ENCODE data around the gene SSTR3.

Gene SSTR3

DNA sequence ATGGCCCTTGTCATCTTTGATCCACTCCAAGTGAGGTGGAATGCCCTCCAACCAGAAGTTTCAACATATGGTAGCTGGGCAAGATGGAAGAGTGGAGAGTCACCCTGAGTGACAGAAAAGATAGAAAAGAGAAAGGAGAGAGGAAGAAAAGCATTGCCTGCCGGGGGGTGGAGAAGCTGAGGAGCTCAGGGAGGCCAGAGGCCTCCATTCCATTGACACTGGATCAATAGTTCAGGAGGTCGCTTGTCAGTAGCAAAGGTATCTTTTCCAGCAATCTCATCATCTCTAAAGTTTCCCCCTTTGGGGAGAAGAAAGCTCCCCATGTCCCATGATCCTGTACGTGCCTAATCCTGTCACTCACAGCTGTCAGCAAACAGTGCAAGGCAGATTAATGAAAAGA is 17.5 kb downstream of the SSTR3 start:
- in situ Hi-C loops (cut with HindIII; ENCODE audit: low sequenced_read_pairs) = no loop called here
- H3K4me3 ChIP-seq (ENCODE audit: low read depth, low read length) = no peak overlapping the region
- DNase-seq (ENCODE audit: low read depth) = no peak
- TF ChIP-seq, protein P1, sequence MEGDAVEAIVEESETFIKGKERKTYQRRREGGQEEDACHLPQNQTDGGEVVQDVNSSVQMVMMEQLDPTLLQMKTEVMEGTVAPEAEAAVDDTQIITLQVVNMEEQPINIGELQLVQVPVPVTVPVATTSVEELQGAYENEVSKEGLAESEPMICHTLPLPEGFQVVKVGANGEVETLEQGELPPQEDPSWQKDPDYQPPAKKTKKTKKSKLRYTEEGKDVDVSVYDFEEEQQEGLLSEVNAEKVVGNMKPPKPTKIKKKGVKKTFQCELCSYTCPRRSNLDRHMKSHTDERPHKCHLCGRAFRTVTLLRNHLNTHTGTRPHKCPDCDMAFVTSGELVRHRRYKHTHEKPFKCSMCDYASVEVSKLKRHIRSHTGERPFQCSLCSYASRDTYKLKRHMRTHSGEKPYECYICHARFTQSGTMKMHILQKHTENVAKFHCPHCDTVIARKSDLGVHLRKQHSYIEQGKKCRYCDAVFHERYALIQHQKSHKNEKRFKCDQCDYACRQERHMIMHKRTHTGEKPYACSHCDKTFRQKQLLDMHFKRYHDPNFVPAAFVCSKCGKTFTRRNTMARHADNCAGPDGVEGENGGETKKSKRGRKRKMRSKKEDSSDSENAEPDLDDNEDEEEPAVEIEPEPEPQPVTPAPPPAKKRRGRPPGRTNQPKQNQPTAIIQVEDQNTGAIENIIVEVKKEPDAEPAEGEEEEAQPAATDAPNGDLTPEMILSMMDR (IDR thresholded peaks at IDR 0.05; ENCODE audit: low read depth, low read length, missing control alignments) = no peak

DNA sequence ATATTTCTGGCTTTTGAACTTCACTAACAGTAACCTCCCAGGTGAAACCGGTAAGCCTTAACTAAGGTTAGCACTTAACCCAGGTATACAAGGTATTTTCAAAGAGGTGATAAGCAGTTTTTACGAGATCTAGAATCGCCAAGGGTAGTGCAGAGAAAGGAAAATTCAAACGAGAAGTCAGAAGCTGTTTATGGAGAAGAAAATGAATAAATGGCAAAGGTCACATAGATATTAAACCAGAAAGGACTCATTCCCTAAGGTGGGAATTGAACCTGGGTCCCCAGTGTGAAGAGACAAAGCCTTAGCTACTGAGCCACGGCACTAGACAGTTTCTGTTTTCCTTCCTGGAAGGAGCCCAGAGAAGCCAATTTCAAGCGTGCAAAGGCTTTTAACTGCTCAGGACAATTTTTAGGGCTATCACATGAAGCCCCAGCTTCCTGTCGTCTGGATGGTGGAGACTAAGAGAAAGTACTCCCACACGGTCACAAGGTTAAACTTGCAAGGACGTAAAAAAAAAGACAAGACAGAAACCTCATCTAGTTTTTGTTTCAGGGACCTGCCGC is 18.6 kb downstream of the SSTR3 start:
- H3K4me3 ChIP-seq (ENCODE audit: low read depth, low read length) = no peak overlapping the region
- in situ Hi-C loops (cut with HindIII; ENCODE audit: low sequenced_read_pairs) = no loop called here
- TF ChIP-seq, protein P1 (IDR thresholded peaks at IDR 0.05; ENCODE audit: low read depth, low read length, missing control alignments) = no peak
- no peak for DNase-seq (ENCODE audit: low read depth)

DNA sequence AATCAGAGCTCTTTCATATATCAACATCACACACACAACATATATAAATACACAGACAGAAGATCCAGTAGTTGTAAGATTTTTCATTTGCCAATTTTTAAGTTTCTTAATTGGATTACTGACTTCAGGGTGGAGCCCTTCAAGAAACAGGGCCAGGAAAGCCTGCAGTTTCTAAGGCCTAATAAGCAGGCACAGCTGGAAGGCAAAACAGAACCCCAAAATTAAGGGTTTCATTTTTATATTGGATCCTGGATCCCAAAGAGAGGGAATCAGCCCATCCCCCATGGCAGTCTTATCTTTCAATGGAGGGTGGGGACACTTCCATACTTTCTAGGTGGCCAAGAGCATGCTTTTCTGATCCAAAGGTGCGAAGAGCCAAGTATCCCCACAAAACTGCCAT is 19.5 kb downstream of the SSTR3 start:
- TF ChIP-seq, protein P1 (IDR thresholded peaks at IDR 0.05; ENCODE audit: low read depth, low read length, missing control alignments) = no peak
- no peak for DNase-seq (ENCODE audit: low read depth)
- H3K4me3 ChIP-seq (ENCODE audit: low read depth, low read length) = no peak overlapping the region
- in situ Hi-C loops (cut with HindIII; ENCODE audit: low sequenced_read_pairs) = no loop called here

DNA sequence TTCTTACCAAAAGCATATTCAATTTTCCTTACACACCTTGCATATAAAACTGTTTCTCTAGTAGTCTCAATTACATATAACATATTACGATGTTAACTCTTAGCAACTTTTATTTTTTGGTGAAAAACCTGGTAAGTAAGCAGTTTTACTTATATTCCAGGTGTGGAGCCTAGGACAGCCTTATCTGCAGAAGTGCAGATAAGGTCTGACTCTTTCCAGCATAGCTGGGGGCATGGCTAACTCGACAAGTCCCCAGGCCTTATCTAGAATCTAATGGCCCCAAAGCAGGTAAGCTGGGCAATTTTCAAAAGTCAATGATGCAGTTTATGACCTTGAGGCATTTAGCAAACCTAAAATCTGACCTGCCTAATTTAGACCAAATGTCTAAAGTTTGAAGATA is 20.1 kb downstream of the SSTR3 start:
- in situ Hi-C loops (cut with HindIII; ENCODE audit: low sequenced_read_pairs) = no loop called here
- TF ChIP-seq, protein P1 (IDR thresholded peaks at IDR 0.05; ENCODE audit: low read depth, low read length, missing control alignments) = no peak
- H3K4me3 ChIP-seq (ENCODE audit: low read depth, low read length) = no peak overlapping the region
- DNase-seq (ENCODE audit: low read depth) = no peak

DNA sequence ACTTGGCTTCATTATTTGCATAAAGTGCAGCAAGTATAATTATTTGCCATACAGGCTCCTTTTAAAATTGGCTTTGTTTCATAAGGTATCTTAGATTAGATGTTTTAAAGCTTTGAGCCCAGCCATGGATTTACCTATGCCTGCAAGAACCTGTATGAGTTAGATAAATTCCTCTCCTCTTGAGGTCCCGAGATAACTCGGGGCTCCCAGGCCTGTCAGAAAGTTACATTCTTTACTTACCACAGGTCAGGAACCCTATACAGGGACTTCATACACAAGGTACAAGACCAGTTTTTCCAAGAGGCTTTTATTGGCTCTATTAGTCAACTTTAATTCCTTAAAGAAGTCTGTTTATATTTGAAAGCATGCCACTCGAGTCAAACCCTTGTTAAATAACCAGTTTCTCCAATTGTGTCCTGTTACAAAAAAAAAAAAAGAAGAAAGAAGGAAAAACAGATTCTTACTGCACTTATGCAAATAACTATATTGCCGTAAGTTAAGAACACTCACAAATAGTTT is 22.0 kb downstream of the SSTR3 start:
- no peak for DNase-seq (ENCODE audit: low read depth)

DNA sequence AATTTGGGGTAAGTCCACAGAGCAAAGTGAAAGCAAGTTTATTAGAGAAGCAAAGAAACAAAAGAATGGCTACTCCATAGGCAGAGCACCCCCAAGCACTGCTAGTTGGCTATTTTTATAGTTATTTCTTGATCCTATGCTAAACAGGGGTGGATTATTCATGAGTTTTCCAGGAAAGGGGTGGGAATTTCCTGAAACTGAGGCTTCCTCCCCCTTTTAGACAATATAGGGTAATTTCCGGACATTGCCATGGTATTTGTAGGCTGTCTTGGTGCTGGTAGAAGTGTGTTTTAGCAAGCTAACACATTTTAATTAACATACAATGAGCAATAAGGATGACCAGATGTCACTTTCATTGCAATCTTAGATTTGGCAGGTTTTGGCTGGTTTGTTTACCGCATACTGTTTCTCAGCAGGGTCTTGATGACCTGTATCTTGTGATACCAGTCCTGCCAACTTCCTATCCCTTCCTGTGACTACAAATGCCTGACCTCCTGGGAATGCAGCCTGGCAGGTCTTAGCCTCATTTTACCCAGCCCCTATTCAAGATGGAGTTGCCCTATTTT is 23.3 kb downstream of the SSTR3 start:
- no peak for DNase-seq (ENCODE audit: low read depth)
- H3K4me3 ChIP-seq (ENCODE audit: low read depth, low read length) = no peak overlapping the region
- in situ Hi-C loops (cut with HindIII; ENCODE audit: low sequenced_read_pairs) = no loop called here
- TF ChIP-seq, protein P1 (IDR thresholded peaks at IDR 0.05; ENCODE audit: low read depth, low read length, missing control alignments) = no peak

More for the DNA sequence above, 22.0 kb downstream of the SSTR3 start:
- H3K4me3 ChIP-seq (ENCODE audit: low read depth, low read length) = no peak overlapping the region
- in situ Hi-C loops (cut with HindIII; ENCODE audit: low sequenced_read_pairs) = no loop called here
- TF ChIP-seq, protein P1 (IDR thresholded peaks at IDR 0.05; ENCODE audit: low read depth, low read length, missing control alignments) = no peak
